ENCODE results near the gene RNF183. TPM values are rescaled to one million over a fixed set of nuclear protein-coding genes. Genes with fewer than 3 reads are reported as not detected.

The RNF183 gene
- total and polyA plus RNA-seq, 9 of the 15 experiments (the other 6 are each of a cell fraction or from before 2014, with no cell fraction given) = 0.04 to 2.0 (median 0.16) TPM; not detected in 5

- Histone ChIP-seq H3K4me3 (no peak overlapping the region), H4K20me1 (replicated peaks; ENCODE audit: control insufficient read depth, insufficient read depth, low read length) (no peaks in the 10 kb centered on the region), H3K9me3 (replicated peaks; ENCODE audit: control insufficient read depth, insufficient read depth, low read depth, low read length) (no peaks in the 10 kb centered on the region), H2AFZ (ENCODE audit: low read depth, low read length) (no peak overlapping the region), H3K27me3 (ENCODE audit: control insufficient read depth in 2 of 2, insufficient read depth in 2 of 2, low read length in 2 of 2) (no peaks in the 10 kb centered on the region), H3K4me1 (replicated peaks in 1 of 2; ENCODE audit: control insufficient read depth in 2 of 2, insufficient read depth in 2 of 2, low read length in 2 of 2) (peaks cover 0 to 6% of the 10 kb centered on the region in 2 experiments; a peak in 1 of 5 replicates), H3K36me3 (ENCODE audit: control insufficient read depth, insufficient read depth, low read length) (no peaks in the 10 kb centered on the region), H3K79me2 (ENCODE audit: control insufficient read depth, insufficient read depth, low read length) (no peaks in the 10 kb centered on the region), H3K4me2 (ENCODE audit: insufficient read depth, low read length) (no peak overlapping the region), H3K9ac (ENCODE audit: insufficient read depth in 1 of 2, low read depth in 2 of 2, low read length in 2 of 2) (no peak overlapping the region), H3K27ac (ENCODE audit: extremely low read depth, low read depth, low read length) (no peak overlapping the region), H3K9me1 (ENCODE audit: control insufficient read depth, insufficient read depth, low read length) (no peaks in the 10 kb centered on the region)
- in situ Hi-C loops (cut with MboI) = no loop called here
- ChIA-PET CTCF (ENCODE audit: low intra/inter-chr PET ratio) (no interaction called here), POLR2A (interaction anchor here (0.5 to 2.5 kb wide), 4 partner anchors 9 to 280 kb away, joined by 3 to 10 read pairs (median 3); partner anchors contain the start of gene WDR31)
- BruUV-seq (replicated peaks) = no TSS peak
- 29% methylated on average over 3 of the region's 3 CpGs for WGBS (ENCODE audit: insufficient coverage, low coverage, missing lambda C conversion rate)
- intact Hi-C loops (cut with micrococcal nuclease) = no loop called here
- FAIRE-seq (no peak), DNase-seq (ENCODE audit: extremely low read depth in 1 of 4, low spot score in 3 of 4) (no peak), ATAC-seq (no peak)
- TF ChIP-seq CHD4 (IDR thresholded peaks at IDR 0.05; ENCODE audit: insufficient read depth, insufficient replicate concordance, low read depth, low read length, poor library complexity, severe bottlenecking) (no peak), MYC (IDR thresholded peaks at IDR 0.05; ENCODE audit: low read depth, low read length) (no peak), MYC (CRISPR knock-in tag; IDR thresholded peaks at IDR 0.05; ENCODE audit: borderline replicate concordance, low read depth) (no peak), ZEB2 (IDR thresholded peaks at IDR 0.05) (no peak), TFAP4 (CRISPR knock-in tag; IDR thresholded peaks at IDR 0.05; ENCODE audit: borderline replicate concordance) (no peak), TAL1 (IDR thresholded peaks at IDR 0.05) (no peak), ZBTB43 (CRISPR knock-in tag; IDR thresholded peaks at IDR 0.05) (no peak), MXD1 (CRISPR knock-in tag; IDR thresholded peaks at IDR 0.05; ENCODE audit: borderline replicate concordance, poor library complexity, severe bottlenecking) (no peak), ATF1 (CRISPR knock-in tag; IDR thresholded peaks at IDR 0.05) (no peak), ATF1 (tag; IDR thresholded peaks at IDR 0.05) (no peak), E4F1 (CRISPR knock-in tag; IDR thresholded peaks at IDR 0.05; ENCODE audit: borderline replicate concordance) (no peak), XRCC5 (IDR thresholded peaks at IDR 0.05; ENCODE audit: low read depth, low read length) (no peak), ZNF134 (CRISPR knock-in tag; conservative IDR thresholded peaks at IDR 0.05) (no peak), NCOA2 (IDR thresholded peaks at IDR 0.05; ENCODE audit: partially characterized antibody in 2 of 2) (no peak), ZNF3 (CRISPR knock-in tag; IDR thresholded peaks at IDR 0.05) (no peak), HDAC6 (IDR thresholded peaks at IDR 0.05; ENCODE audit: low read depth, low read length) (no peak), NFIX (CRISPR knock-in tag; IDR thresholded peaks at IDR 0.05; ENCODE audit: low read depth) (no peak), SIRT6 (IDR thresholded peaks at IDR 0.05; ENCODE audit: low read depth, low read length) (no peak)
Observed at GRCh38 chr9:113328045-113328782, 25.0 kb upstream of the RNF183 start.
